Pancreas (tissue), 10 donors: ENCODE measurements around the gene SEC14L1. TPM values are rescaled to one million over a fixed set of nuclear protein-coding genes. Genes with fewer than 3 reads are reported as not detected.
"Not testable (repeated sequence)": the region's sequence is repeated elsewhere in the genome, so short reads cannot be mapped to it uniquely, and the experiment has no call there.

ENCODE experiments used
- ATAC-seq, 4 donors: fragments of 200-7000 bp; cut with Tn5 transposase; one replicate each; pipeline versions ENCODE4 v1.8.0 to v1.9.1; 2020; ENCODE audit warnings: mild to moderate bottlenecking in 4 of 4, moderate library complexity in 4 of 4
- DNase-seq, 6 donors: peaks; one replicate each; pipeline ENCODE4 v3.0.0-alpha.2; 2020
- FAIRE-seq: peaks from 2 replicates; lab custom pipeline; 2012; peaks lifted over from hg19 to GRCh38; lab: Jason Lieb, UNC
- H3K27ac ChIP-seq, 4 donors: fragments of 200-600 bp; sonication (generic); 1 replicate in 3 of 4; 2 replicates in 1 of 4; pipeline versions ENCODE4 v1.5.0 to v1.8.0; 2020
- H3K27me3 ChIP-seq, 4 donors: fragments of 200-600 bp; one replicate each; pipeline ENCODE4 v1.8.0; 2021
- H3K36me3 ChIP-seq, 3 donors: fragments of 200-600 bp; sonication (generic) in 1 of 3; one replicate each; pipeline versions ENCODE4 v1.5.0 to v1.8.0; 2020 to 2021
- H3K4me1 ChIP-seq, 3 donors: fragments of 200-600 bp; one replicate each; pipeline ENCODE4 v1.8.0; 2021
- H3K4me3 ChIP-seq, 4 donors: fragments of 200-600 bp; sonication (generic) in 2 of 4; one replicate each; pipeline versions ENCODE4 v1.5.0 to v1.8.0; 2020 to 2021
- H3K9me3 ChIP-seq, 4 donors: fragments of 200-600 bp; one replicate each; pipeline ENCODE4 v1.8.0; 2021
- CTCF ChIP-seq, 4 donors: fragments of 200-600 bp; sonication (generic) in 3 of 4; IDR thresholded peaks; one replicate each; pipeline versions ENCODE4 v1.5.0 to v1.8.0; 2021; ENCODE audit warnings: antibody characterized with exemption in 4 of 4
- WGBS, 2 donors: extraction: QIAGEN DNeasy Blood & Tissue Kit; methylation state at CpG; one replicate each; pipeline ENCODE4 v1.1.7; 2013; 5-methylcytosine and 5-hydroxymethylcytosine counted together
- intact Hi-C, 3 donors: fragments of 100-400 bp; cut with DNase I; formaldehyde crosslinking; loops; one replicate each; pipeline versions ENCODE4 v1.11.1 to v1.14.2; 2022
- polyA plus RNA-seq, 2 donors: library from polyadenylated mRNA; stranded (reverse); fragments of 200-250 nt; gene quantifications; one replicate each; pipeline ENCODE4 v1.2.3, GENCODE V29; 2013
- total RNA-seq, 6 donors: library from RNA; stranded (reverse); fragmentation: NEBNext Ultra II Directional in 4 of 6; extraction: Animal tissue kit (Norgen Biotek cat#: 25700) in 4 of 6; gene quantifications; one replicate each; pipeline versions ENCODE4 v1.2.1 to v1.2.4, GENCODE V29; 2021 to 2023
- donor health status: healthy with polysubstance abuse.
- donor health status: DM: no; HTN: no; CAD: no; lungs with moderate emphysema.
- donor health status: DM: no; HTN: no; CAD: no.
- donor health status: control.
- donor health status: control.
- donor health status: Bipolar disorder and iron deficiency.
- donor health status: DM: yes; HTN: yes; CAD: no.
- donor health status: DM: no; HTN: no; CAD: no.
- donor health status: DM: no; HTN: no; CAD: no.
- donor health status: DM: yes; HTN: yes; CAD: no.

SEC14L1 gene
- total and polyA plus RNA-seq, 8 donors: 17.8 to 45.5 (median 31.8) TPM

DNA sequence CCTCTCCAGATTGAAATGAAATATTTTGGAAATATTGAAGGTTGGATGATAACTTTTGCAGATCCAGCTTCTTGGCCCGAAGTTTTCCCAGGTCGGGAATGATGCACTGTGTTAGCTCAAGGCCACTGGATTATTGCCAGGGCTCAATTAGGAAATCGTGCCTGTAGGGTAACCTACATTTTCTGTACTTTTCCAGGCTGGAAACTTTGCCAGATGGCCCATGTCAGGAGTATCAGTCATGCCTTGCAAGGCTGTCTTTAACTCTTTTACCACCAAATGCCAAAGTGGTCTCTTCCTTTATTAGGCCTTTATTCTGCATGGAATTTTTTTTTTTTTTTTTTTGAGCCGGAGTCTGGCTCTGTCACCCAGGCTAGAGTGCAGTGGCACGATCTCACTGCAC is 8.9 kb upstream of the SEC14L1 start:
- no peak overlapping the region for H3K4me3 ChIP-seq
- no peak for TF ChIP-seq CTCF (IDR thresholded peaks at IDR 0.05)
- WGBS, 2 donors: 30 to 36% methylated on average over 5 of the region's 5 CpGs
- intact Hi-C loops: no loop called here
- DNase-seq (peak in 1 of 6 donors; percentile 48), ATAC-seq (peak; percentile 7 to 39 (median 26)), FAIRE-seq (no peak)
- peaks cover 0 to 9% (median 0%) of the 10 kb centered on the region in 3 donors for H3K4me1 ChIP-seq
- H3K36me3 ChIP-seq: no peaks in the 10 kb centered on the region
- no peak overlapping the region for H3K27ac ChIP-seq
- no peaks in the 10 kb centered on the region for H3K9me3 ChIP-seq
- no peaks in the 10 kb centered on the region for H3K27me3 ChIP-seq

DNA sequence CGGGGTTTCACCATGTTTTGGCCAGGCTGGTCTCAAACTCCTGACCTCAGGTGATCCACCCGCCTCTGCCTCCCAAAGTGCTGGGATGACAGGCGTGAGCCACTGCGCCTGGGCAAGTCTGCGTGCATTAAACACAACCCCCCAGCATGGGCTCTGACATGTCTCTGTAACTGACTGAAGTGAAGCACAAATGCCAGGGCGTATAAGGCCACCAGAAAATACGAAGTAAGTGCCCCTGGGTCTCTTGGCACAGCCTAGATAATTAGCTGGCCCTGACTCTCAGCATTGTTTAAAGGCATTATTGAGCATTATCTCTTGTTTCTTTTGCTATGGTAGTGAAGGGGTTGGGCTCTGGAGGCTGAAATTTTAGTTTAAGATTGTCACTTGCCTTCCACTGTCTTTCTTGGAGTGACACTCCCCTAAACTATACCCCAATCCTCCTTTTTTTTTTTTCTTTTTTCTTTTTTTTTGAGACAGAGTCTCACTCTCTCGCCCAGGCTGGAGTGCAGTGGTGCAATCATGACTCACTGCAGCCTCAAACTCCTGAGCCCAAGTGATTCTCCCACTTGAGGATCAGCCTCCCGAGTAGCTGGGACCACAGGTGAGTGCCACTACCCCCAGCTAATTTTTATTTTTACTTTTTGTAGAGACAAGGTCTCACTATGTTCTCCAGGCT is 8.2 kb upstream of the SEC14L1 start:
- Histone ChIP-seq H3K4me3 (no peak overlapping the region), H3K9me3 (no peaks in the 10 kb centered on the region), H3K27me3 (no peaks in the 10 kb centered on the region), H3K27ac (no peak overlapping the region), H3K36me3 (no peaks in the 10 kb centered on the region), H3K4me1 (peaks cover 0 to 9% (median 0%) of the 10 kb centered on the region in 3 donors)
- FAIRE-seq (no peak), DNase-seq (no peak), ATAC-seq (no peak)
- no peak for TF ChIP-seq CTCF (IDR thresholded peaks at IDR 0.05)
- 86 to 88% methylated on average over 9 of the region's 9 CpGs for WGBS, 2 donors
- intact Hi-C loops: no loop called here

DNA sequence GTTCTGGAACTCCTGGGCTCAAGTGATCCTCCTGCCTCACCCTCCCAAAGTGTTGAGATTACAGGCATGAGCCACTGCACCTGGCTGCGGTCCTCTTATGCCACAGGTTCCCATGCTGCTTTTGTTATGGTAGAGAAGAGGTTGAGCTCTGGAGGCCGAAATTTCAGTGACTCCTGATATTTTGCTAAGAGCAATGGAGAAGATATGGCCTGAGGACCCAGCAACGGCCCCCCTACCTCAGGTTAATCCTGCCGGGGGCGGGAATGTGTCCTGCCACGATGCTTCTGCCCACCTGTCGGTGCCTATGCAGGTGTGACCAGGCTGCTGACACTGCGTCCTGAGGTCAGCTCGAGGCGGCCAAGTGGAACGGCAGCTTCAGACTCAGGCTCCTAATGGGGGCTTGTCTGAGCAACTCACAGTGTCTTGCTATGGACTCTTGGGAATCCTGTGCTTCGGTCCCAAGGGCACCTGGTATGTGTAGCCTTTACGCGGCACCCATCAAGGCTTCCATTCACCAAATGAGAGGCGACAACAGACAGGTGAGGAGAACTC is 7.6 kb upstream of the SEC14L1 start:
- TF ChIP-seq CTCF (IDR thresholded peaks at IDR 0.05): no peak
- DNase-seq (no peak), FAIRE-seq (no peak), ATAC-seq (no peak)
- 90 to 91% methylated on average over 15 of the region's 15 CpGs for WGBS, 2 donors
- H3K36me3 ChIP-seq: no peaks in the 10 kb centered on the region
- H3K4me1 ChIP-seq: peaks cover 0 to 9% (median 0%) of the 10 kb centered on the region in 3 donors
- no peak overlapping the region for H3K4me3 ChIP-seq
- intact Hi-C loops: no loop called here
- no peaks in the 10 kb centered on the region for H3K27me3 ChIP-seq
- H3K27ac ChIP-seq: no peak overlapping the region
- H3K9me3 ChIP-seq: no peaks in the 10 kb centered on the region

GRCh38 chr17:77136420-77136767 is 4.4 kb upstream of the SEC14L1 start:
- FAIRE-seq: no peak
- Histone ChIP-seq H3K27ac (no peak overlapping the region), H3K27me3 (no peaks in the 10 kb centered on the region), H3K9me3 (no peaks in the 10 kb centered on the region), H3K36me3 (no peaks in the 10 kb centered on the region), H3K4me1 (peaks cover 0 to 5% (median 4%) of the 10 kb centered on the region in 3 donors), H3K4me3 (no peak overlapping the region)
- 87 to 92% methylated on average over 8 of the region's 8 CpGs for WGBS, 2 donors
- DNase-seq: no peak
- no peak for ATAC-seq
- intact Hi-C loops: no loop called here
- no peak for TF ChIP-seq CTCF (IDR thresholded peaks at IDR 0.05)

GRCh38 chr17:77137111-77137510 is 3.7 kb upstream of the SEC14L1 start:
- Histone ChIP-seq H3K9me3 (no peaks in the 10 kb centered on the region), H3K4me3 (no peak overlapping the region), H3K27me3 (no peaks in the 10 kb centered on the region), H3K27ac (no peak overlapping the region), H3K36me3 (no peaks in the 10 kb centered on the region), H3K4me1 (peaks cover 0 to 5% (median 4%) of the 10 kb centered on the region in 3 donors)
- intact Hi-C loops: no loop called here
- no peak for FAIRE-seq
- WGBS, 2 donors: 80 to 82% methylated on average over 3 of the region's 3 CpGs
- no peak for ATAC-seq
- TF ChIP-seq CTCF (IDR thresholded peaks at IDR 0.05): no peak
- DNase-seq: no peak

DNA sequence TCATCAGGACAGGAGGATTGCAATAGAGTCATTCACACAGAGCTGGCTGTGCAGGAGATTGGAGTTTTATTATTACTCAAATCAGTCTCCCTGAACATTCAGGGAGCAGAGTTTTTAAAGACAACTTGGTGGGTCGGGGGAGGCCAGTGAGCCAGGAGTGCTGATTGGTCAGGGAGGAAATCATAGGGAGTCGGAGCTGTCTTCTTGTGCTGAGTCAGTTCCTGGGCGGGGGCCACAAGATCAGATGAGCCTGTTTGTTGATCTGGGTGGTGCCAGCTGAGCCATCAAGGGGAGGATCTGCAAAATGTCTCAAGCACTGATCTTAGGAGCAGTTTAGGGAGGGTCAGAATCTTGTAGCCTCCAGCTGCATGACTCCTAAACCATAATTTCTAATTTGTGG is 2.9 kb upstream of the SEC14L1 start:
- H3K4me3 ChIP-seq, ATAC-seq, DNase-seq, H3K27me3 ChIP-seq, H3K36me3 ChIP-seq, FAIRE-seq, H3K27ac ChIP-seq, H3K9me3 ChIP-seq, intact Hi-C loops: not testable (repeated sequence)
- 89 to 93% methylated on average over 3 of the region's 3 CpGs for WGBS, 2 donors
- peaks cover 0 to 10% (median 7%) of the 10 kb centered on the region in 3 donors for H3K4me1 ChIP-seq
